HUDEP-2 (cell line): ENCODE data around the gene COL25A1.
"Not testable (repeated sequence)": the region's sequence is repeated elsewhere in the genome, so short reads cannot be mapped to it uniquely, and the experiment has no call there.

ENCODE experiments used
- DNase-seq, 76 experiments: peaks; one replicate each; lab custom pipeline; 2025; ENCODE audit not compliant: unreplicated experiment in 76 of 76; lab: John Stamatoyannopoulos, UW

The COL25A1 gene

DNA sequence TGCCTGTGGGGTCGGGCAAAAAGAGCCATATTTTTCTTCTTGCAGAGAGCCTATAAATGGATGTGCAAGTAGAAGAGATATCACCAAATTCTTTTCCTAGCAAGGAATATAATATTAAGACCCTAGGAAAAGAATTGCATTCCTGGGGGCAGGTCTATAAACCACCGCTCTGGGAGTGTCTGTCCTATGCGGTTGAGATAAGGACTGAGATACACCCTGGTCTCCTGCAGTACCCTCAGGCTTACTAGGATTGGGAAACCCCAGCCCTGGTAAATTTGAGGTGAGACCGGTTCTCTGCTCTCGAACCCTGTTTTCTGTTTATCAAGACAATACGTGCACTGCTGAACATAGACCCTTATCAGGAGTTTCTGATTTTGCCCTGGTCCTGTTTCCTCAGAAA, 280.8 kb downstream of the COL25A1 start:
- not testable (repeated sequence) for DNase-seq

DNA sequence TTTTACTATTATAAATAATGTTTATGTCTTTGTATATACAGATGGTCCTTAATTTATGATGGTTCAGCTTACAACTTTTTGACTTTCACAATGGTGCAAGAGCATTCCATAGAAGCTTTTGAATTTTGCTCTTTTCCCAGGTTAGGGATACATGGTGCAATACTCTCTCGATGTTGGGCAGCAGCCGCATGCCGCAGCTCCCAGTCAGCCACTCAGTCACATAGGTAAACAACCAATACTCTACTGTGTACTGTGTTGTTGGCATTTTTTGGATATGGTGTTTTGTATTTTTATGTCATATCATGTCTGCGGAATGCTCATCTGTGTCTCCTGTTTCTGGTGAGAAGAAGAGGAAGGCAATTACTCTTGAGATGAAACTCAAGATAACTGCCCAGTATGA, 281.6 kb downstream of the COL25A1 start:
- DNase-seq: no peak

DNA sequence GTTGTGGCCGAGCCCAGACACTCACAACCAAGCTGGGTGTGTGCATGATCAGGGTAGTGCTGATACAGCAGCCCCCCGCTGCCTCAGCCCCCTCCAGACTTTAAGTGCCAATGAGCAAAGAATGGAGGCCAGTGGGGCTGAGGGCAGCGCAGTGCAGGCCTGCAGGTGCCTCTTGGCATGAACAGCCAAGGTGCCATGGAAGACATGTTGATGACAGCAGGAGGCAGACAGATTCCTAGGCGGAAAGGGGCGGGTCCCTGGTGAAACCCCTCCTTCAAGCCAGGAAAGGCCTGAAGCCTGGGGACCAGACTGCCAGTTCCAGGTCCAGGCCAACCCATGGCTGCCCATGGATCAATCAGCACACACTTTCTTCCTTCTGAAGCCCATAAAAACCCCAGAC, 286.3 kb downstream of the COL25A1 start:
- no peak for DNase-seq

DNA sequence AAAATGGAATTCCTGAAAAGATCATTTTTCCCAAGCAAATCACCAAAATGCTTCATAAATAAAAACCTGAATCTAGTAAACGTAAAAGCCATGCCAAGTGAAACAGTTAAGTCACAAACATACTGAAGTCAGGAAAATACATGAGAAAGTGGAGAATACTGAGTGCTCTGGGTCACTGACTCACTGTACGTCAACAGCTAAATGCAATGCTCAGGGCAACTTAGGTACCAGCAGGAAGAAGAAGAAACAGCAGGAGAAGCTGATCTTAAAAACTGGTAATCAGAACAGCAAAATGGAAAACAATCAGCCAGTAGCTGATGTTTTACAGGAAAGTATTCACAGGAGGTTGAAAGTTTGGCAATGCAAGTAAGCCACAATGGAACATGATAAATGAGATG, 287.0 kb downstream of the COL25A1 start:
- no peak for DNase-seq

DNA sequence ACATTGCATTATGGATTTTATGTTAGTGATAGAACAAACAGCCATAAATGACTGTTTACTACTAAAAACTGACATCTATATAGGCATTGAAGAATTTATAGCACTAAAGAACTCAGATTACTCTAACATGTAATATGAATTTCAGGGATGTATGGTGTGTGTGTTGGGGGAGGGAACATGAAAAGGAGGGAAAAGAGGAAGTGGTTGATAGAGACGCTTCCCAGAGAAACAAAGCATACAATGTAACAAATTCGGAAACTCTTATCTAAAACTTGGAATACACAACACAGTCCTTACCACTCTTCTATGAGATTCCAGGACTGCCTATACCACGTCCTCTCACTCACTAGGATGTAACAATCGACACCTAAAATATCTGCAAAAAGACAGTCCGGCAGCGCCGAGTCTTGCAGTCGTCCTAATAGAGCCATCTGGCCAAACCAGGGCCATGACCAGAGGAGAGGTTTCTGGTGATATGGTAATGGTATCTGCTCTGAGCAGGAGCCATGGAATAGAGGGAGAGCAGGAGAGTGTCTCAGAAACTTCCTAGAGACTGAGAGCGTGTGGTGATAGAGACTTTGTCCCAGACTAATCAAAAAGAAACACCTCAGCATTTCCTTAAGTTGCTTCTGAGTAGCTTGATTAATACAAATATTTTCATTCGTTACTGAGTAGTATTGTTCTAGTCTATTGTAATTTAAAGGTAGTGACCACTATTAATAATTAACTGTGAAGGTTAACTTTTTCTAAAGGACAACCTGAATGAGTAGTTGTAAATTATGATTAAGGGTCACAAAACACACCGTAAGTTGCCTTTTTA, 287.7 kb downstream of the COL25A1 start:
- no peak for DNase-seq

DNA sequence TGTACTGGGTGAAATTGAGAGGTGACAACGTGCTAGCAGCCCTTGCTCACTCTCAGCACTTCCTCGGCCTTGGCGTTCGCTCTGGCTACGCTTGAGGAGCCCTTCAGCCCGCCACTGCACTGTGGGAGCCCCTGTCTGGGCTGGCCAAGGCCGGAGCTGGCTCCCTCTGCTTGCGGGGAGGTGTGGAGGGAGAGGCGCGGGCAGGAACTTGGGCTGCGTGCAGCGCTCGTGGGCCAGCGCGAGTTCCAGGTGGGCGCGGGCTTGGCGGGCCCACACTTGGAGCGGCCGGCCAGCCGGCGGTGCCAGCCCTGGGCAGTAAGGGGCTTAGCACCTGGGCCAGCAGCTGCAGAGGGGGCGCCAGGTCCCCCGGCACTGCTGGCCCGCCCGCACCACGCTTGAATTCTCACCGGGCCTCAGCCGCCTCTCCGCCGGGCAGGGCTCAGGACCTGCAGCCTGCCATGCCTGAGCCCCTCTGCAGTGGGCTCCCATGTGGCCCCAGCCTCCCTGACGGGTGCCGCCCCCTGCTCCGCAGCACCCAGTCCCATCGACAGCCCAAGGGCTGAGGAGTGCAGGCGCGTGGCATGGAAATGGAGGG, 290.1 kb downstream of the COL25A1 start:
- DNase-seq: no peak

DNA sequence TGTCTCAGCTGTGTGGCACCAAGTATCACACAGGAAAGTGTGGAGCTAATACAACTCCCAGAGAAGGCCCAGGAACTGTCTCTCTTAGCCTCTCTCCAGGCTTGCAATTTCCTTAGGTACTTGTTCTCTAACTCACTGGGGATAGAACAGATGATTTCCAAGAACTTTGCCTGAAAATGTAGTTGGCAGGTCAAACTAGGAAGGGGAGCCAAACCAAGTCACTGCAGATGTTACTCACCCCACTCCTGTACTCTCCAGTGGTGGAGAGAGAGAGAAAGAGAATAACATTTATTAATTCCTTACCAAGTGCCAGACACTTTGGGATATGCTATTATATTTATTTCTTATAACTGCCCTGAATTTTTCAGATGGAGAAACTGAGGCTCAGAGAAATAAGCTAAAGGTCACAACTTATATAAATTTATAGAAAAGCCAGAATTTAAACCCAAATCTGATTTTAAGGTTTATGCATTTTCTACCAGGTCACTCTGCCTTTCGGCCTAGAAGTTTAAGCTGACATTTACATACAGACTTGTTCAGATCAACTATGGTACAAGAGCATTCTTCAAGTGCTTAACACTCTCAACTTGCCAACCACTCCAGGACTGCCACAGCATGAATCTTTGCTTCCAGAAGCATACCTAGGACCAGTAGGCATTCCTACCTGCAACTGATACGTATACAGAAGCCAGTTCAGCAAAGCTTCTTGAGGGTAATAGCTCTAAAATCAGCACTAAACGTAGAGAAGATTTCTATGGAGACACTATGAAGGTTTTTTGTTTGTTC, 291.0 kb downstream of the COL25A1 start:
- DNase-seq: no peak

DNA sequence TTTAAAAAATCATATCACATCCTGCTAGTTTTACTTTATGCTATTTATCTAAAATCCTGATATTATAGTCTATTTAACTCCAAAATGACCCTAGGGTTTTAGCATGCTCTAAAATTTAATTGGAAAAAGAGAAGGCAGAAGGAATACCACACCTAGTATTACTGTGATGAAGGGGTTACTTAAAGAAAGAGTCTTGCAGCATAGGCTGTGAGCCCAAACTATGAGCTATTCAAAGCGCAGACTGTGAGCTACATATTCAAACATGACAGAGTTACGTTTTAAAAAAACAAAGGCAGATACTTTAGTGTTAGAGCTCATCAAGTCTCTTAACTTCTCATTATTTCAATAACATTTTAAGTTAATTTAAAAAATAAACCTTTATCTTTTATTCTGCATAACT, 291.9 kb downstream of the COL25A1 start:
- no peak for DNase-seq

DNA sequence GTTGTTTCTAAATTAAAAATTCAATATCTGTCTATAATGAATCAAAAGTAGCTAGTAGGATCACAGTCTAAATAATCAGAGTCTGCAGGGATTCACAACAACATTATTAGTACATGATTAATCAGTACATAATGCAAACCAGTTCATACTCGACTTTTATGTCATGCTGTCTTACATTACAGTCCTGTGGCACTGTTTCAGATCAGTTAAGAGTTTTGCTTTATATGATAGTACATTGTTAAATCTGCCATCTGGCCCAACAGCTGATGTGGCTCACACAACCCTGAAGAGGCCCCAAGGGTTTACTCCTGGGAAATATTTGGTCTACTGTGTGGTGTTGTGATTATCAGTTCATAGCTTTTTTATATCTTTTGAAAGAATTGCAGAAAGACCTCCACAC, 292.5 kb downstream of the COL25A1 start:
- no peak for DNase-seq

DNA sequence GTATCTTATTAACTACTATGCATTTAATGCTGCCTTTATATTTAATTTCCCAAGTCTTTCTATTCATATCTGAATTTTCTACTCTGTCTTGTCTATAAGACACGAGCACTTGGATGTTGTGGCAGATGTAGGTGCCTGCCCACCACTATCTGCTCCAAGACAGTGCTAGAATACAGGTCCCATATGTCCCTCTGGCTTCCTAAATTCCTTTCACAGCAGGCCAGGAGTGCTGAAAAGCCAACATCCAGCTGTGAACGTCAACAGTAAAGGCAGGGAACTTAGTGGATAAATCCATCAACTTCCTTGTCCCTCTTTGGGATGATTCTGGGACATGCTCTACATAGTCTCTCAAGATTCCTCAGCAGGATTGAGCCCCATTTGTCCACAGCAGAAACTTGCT, 294.5 kb downstream of the COL25A1 start:
- DNase-seq: no peak

DNA sequence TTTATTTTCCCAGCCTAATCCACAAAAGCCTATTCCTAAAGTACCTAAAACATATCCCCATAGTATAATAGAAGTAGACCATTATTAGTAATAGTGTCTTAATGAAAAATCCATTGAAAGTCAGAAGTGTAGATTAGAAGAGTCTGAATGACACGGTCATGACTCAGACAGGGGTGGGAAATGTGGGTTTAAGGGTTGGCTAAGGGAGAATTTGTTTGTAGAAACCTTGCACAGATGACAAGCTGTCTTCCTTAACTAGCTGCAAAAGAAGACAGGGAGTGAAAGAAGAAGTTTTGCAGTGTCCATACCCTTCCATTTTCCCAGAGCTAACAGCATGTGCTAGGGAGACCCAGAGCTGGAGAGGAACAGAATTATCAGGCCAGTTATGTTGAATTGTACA, 296.9 kb downstream of the COL25A1 start:
- no peak for DNase-seq

DNA sequence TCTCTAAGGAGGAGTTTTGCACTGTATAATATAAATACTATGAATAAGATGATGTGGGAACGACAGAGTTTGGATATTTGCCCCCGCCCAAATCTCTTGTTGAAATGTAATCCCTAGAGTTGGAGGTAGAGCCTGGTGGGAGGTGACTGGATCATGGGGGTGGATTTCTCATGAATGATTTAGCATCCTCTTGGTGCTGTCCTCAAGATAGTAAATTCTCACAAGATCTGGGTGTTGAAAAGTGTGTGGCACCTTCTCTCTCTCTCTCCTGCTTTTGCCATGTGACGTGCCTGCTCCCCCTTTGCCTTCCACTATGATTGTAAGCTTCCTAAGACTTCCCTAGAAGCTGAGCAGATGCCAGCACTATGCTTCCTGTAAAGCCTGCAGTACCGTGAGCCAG, 298.0 kb downstream of the COL25A1 start:
- DNase-seq: no peak

DNA sequence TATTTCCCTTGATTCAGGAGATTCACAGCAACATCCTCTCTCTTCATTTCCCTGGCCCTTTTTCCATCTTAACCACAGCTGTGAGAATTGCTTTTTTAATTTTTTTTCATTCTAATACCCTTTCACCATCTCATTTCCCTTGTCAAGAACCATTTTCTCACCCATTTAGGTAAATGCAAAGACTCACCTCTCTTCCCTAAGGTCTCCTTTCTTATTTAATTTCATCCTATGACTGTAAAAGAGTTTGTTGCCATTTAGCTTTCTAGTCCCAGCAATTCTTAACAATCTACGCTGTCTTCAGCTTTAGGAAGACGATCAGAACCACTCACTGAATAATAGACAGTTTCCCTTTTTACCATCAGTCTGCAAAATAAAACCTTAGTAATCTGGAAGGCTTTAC, 298.5 kb downstream of the COL25A1 start:
- no peak for DNase-seq

DNA sequence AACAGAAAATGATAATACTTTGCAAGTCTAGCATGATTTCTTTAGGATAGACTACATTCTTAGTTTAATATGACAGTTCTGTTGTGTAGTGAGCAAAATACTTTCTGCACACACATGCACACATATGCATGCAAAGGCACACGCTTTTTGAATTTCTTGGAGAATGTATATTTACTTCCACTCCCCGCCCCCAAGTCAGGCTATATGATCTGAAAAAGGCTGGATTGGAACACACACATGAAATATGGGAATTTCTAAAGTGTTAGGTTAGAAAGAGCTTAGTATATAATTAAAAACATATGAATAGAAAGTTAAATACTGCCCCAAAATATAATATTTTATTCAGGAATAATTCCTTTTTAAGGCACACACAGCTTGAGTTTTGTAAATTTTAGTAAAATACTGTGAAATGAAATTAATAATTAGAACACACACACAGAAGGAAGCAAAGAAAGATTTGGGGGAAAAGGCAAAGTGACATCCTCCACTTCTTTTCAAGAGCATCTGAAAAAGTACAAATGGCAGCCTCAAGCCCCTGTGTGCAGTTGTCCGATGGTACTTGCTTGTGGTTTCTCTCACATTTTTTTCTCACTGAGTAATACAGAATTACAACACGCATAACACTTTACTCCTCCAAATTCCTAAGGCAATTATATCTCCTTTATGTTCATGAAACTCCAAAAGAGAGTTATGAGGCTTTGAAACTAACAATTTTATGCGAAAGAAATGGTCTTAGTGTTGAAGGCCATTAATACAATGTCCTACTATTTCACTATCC, 310.7 kb downstream of the COL25A1 start:
- no peak for DNase-seq

DNA sequence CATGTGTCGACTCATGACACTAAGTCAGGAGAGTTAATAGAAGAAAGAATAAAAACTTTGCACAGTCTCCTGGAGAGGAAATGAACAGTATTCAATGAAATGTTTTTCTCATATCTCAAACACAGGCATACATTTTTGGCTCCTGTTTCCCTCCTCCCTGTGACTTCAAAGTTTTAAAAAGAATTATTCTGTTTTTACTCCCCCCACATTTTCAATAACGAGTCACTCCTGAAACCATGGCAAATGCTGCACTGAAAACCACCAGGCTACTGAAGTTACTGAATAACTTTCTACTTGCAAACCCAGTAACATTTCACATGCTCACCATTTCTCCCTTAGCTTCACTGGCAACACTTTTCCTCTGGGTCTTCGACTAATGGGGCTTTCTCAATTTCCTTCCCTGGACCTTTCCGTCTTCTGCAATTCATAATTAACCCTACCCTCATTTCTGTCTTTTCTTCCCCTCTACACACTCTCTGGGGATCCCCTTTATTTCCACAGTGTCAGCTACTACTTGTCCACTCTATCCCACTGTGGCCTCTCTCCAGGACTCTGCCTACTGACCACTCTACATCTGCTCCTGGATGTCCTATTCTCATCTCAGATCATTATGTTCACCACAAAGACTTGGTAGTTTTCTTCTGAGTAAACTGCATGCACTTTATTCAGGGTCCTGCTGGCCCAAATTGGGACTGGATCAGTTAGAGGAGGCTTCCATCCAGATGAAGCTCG, 313.8 kb downstream of the COL25A1 start:
- no peak for DNase-seq

DNA sequence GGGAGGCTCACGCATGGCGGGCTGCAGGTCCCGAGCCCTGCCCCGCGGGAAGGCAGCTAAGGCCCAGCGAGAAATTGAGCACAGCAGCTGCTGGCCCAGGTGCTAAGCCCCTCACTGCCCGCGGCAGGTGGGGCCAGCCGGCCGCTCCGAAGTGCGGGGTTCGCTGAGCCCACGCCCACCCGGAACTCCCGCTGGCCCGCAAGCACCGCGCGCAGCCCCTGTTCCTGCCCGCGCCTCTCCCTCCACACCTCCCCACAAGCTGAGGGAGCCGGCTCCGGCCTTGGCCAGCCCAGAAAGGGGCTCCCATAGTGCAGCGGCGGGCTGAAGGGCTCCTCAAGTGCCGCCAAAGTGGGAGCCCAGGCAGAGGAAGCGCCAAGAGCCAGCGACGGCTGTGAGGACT, 318.0 kb downstream of the COL25A1 start:
- DNase-seq: not testable (repeated sequence)

DNA sequence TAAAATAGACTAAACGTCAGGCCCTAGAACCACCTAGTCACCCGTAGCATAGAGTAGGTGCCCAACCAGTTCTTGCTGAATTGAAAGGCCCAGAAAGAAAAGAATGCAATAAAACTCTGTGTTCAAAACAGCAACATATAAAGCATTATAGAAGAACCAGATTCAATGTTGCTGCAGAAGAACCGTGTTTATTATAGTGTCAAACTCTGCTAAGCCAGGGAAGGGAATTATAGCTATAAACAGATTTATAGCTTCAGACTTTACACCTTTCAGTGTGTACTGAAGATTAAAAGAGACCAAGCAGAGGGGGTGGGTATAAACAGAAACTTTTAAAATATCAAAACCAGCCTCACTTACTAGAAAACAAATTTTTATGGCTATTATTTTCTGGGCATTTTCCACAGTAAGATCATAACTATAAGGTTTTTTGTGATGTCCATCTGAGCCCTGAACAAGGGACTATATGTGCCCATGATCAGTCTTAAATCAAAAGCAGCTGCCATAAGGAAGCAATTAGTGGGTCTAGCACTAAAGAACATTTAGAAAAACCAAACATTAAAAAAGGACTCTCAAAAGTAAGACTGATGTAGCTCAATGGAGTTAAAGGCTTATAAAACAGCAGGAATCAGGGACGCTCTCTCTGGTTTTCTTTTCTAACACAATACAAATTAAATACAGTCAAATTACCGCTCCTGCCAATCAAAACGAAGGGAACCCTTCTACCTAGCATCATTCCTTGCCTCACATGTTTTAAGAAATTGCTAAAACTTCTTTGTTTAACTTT, 319.9 kb downstream of the COL25A1 start:
- DNase-seq: no peak

DNA sequence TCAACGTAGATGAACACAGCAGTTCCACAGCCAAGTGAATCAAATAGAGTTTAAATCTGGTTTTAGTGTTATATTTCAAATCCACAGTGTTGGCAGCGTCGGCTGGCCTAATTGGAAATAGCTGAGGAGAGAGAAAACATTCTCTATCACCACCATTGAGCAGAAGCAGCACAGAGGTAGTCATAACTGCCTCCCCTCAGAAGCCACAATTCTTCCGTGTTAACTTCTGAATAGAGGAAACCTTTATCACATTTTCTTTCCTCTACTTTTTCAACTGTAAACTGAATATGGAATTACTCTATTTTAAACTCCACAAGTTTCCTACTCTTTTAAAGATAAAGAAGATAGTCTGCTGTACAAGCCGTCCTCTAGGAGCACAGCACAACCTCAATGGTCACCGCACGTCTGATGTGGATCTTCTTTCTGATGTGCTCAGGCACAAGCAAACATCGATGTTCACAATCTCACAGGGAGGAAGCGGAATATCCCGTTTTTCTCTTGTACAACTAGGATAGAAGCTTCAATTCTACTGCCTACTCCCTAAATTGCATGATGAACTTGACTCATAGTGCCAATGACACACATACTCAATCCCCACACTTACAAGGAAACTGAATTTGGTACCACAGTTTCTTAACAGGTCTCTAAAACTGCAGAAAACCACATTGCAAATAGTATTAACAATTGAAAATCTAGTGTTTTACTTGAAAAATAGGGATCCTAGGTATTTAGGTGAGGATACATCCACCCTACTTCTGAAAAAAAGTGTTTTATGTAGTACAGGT, 321.8 kb downstream of the COL25A1 start:
- no peak for DNase-seq

DNA sequence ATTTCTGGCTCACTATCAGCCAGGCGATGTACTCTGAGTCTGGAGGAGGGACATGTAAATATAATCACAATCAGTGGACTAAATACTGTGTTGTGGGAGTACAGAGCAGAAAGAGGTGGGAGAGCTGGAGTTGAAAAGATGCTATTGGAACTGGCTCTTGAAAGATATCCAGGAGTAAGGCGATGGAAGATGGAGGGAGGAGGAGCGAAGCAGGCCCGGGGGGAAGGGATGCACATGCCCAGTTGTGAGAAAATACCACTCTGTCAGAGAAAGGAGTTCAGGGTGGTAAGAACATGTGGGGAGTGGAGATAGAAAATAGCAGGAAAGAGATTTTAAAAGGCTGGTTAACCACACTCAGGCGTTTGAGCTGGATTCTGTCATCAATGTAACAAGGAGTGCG, 322.7 kb downstream of the COL25A1 start:
- no peak for DNase-seq
